Measurements from ENCODE around the gene CDCA7. TPM values are rescaled to one million over a fixed set of nuclear protein-coding genes. Genes with fewer than 3 reads are reported as not detected.

The CDCA7 gene
- total and polyA plus RNA-seq, 2 donors (not counting 3 experiments of a cell fraction or from before 2014, with no cell fraction given) = 14.9 to 29.7 TPM

DNA sequence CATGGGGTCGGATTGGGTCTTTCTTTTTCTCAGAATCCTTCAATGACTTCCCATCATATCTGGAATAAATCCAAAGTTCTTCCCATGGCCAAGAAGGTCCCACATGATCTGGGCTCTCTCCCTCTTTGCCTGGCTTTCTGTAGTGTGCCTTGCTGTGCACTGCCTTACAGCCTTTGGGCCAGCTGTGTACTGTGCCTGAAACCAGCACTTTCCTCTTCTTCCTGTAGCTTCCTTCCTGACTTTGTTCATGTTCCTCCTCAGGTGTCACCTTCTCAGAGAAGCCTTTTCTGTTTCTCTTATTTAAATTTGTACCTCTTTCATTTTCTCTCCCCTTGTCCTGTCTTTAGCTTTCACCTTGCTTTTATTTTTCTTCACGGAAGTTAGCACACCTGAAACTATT is 4.3 kb upstream of the CDCA7 start:
- Histone ChIP-seq H3K79me2 (ENCODE audit: control insufficient read depth, insufficient read depth, low read length) (peaks cover 1% of the 10 kb centered on the region), H3K4me3 (replicated peaks in 1 of 3; ENCODE audit: insufficient read depth in 1 of 3, low read depth in 1 of 3, low read length in 3 of 3) (no peak overlapping the region), H3K9me3 (replicated peaks; ENCODE audit: control insufficient read depth, insufficient read depth, low read length) (no peaks in the 10 kb centered on the region), H3K27ac (ENCODE audit: insufficient read depth, low read depth, low read length) (no peak overlapping the region), H3K27me3 (ENCODE audit: control insufficient read depth in 2 of 2, insufficient read depth in 2 of 2, low read length in 2 of 2) (peaks cover 0 to 3% of the 10 kb centered on the region in 2 experiments), H3K9ac (replicated peaks; ENCODE audit: extremely low read depth, insufficient read depth, low read length) (no peak overlapping the region), H3K4me2 (ENCODE audit: insufficient read depth, low read length) (no peak overlapping the region), H3K4me1 (ENCODE audit: control insufficient read depth, extremely low read depth, insufficient read depth, low read length) (peaks cover 2% of the 10 kb centered on the region), H2AFZ (ENCODE audit: low read depth, low read length) (no peak overlapping the region), H3K9me1 (replicated peaks; ENCODE audit: control insufficient read depth, extremely low read depth, insufficient read depth, low read length) (no peaks in the 10 kb centered on the region), H3K36me3 (ENCODE audit: control insufficient read depth in 2 of 2, extremely low read depth in 1 of 2, insufficient read depth in 2 of 2, low read length in 2 of 2) (no peaks in the 10 kb centered on the region), H4K20me1 (replicated peaks; ENCODE audit: control insufficient read depth, extremely low read depth, insufficient read depth, low read length) (no peaks in the 10 kb centered on the region)
- dilution Hi-C loops (cut with MboI; ENCODE audit: extremely low pct_ligation_motif_present, low sequenced_read_pairs) = no loop called here
- ChIA-PET POLR2A (no interaction called here), CTCF (no interaction called here)
- FAIRE-seq (no peak), DNase-seq (ENCODE audit: low read depth, low spot score) (no peak)
- TF ChIP-seq, protein P1, sequence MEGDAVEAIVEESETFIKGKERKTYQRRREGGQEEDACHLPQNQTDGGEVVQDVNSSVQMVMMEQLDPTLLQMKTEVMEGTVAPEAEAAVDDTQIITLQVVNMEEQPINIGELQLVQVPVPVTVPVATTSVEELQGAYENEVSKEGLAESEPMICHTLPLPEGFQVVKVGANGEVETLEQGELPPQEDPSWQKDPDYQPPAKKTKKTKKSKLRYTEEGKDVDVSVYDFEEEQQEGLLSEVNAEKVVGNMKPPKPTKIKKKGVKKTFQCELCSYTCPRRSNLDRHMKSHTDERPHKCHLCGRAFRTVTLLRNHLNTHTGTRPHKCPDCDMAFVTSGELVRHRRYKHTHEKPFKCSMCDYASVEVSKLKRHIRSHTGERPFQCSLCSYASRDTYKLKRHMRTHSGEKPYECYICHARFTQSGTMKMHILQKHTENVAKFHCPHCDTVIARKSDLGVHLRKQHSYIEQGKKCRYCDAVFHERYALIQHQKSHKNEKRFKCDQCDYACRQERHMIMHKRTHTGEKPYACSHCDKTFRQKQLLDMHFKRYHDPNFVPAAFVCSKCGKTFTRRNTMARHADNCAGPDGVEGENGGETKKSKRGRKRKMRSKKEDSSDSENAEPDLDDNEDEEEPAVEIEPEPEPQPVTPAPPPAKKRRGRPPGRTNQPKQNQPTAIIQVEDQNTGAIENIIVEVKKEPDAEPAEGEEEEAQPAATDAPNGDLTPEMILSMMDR (IDR thresholded peaks at IDR 0.05; ENCODE audit: extremely low read depth in 1 of 2, insufficient read depth in 1 of 2, low read depth in 1 of 2, low read length in 2 of 2) = no peak
- TF ChIP-seq POLR2A (IDR thresholded peaks at IDR 0.05; ENCODE audit: low read depth, low read length) (no peak), FOS (IDR thresholded peaks at IDR 0.05; ENCODE audit: borderline replicate concordance, insufficient read depth, low read length) (no peak), POLR2AphosphoS5 (IDR thresholded peaks at IDR 0.05; ENCODE audit: insufficient read depth, low read depth, low read length) (no peak), MYC (IDR thresholded peaks at IDR 0.05; ENCODE audit: low read depth, low read length) (no peak), GATA2 (IDR thresholded peaks at IDR 0.05; ENCODE audit: insufficient read depth, insufficient read length, low read depth, low read length) (no peak), EZH2 (IDR thresholded peaks at IDR 0.05; ENCODE audit: borderline replicate concordance, low read depth, low read length, severe bottlenecking) (no peak), JUN (IDR thresholded peaks at IDR 0.05; ENCODE audit: borderline replicate concordance, insufficient read depth, insufficient read length, low read depth) (no peak)
- TF ChIP-seq, protein P2, sequence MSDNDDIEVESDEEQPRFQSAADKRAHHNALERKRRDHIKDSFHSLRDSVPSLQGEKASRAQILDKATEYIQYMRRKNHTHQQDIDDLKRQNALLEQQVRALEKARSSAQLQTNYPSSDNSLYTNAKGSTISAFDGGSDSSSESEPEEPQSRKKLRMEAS (IDR thresholded peaks at IDR 0.05; ENCODE audit: insufficient read depth, insufficient read length) = no peak
- intact Hi-C loops (cut with micrococcal nuclease) = loop anchor here (10.0 kb wide), 1 partner anchor 136 kb away; no protein-coding TSS in a partner anchor
- no TSS peak for BruUV-seq (replicated peaks)

All from endothelial cell of umbilical vein (primary cell).